Upper lobe of left lung (tissue), 6 donors: ENCODE data around the gene MAP1B. TPM values are rescaled to one million over a fixed set of nuclear protein-coding genes. Genes with fewer than 3 reads are reported as not detected.

ENCODE experiments used
- ATAC-seq, 2 donors: fragments of 200-7000 bp; cut with Tn5 transposase; one replicate each; pipeline ENCODE4 v1.9.1; 2022; ENCODE audit warnings: mild to moderate bottlenecking in 2 of 2, moderate library complexity in 2 of 2; ENCODE audit not compliant: low FRiP score in 2 of 2
- DNase-seq, 2 donors: peaks; one replicate each; pipeline ENCODE4 v3.0.0-alpha.2; 2019 to 2020
- H3K27ac ChIP-seq, 4 donors: fragments of 200-600 bp; sonication (generic); one replicate each; pipeline ENCODE4 v1.5.1; 2016 to 2019
- H3K27me3 ChIP-seq, 4 donors: fragments of 200-600 bp; sonication (generic); one replicate each; pipeline ENCODE4 v1.5.1; 2017 to 2019
- H3K36me3 ChIP-seq, 4 donors: fragments of 200-600 bp; sonication (generic); one replicate each; pipeline ENCODE4 v1.5.1; 2016 to 2019
- H3K4me1 ChIP-seq, 4 donors: fragments of 200-600 bp; sonication (generic); one replicate each; pipeline ENCODE4 v1.5.1; 2018 to 2019
- H3K4me3 ChIP-seq, 4 donors: fragments of 200-600 bp; sonication (generic); one replicate each; pipeline ENCODE4 v1.5.1; 2017 to 2019; ENCODE audit warnings: mild to moderate bottlenecking in 2 of 4, moderate library complexity in 1 of 4
- H3K9me3 ChIP-seq, 4 donors: fragments of 200-600 bp; sonication (generic); one replicate each; pipeline ENCODE4 v1.5.1; 2018 to 2019
- CTCF ChIP-seq, 6 experiments: fragments of 450-650 bp in 4 of 6; fragments of 200-600 bp in 2 of 6; sonication (generic) in 2 of 6; IDR thresholded peaks; one replicate each; pipeline ENCODE4 v1.5.1; 2016 to 2019; ENCODE audit warnings: antibody characterized with exemption in 6 of 6
- EP300 ChIP-seq, 4 donors: sonication (generic); formaldehyde crosslinking; IDR thresholded peaks; one replicate each; pipeline ENCODE4 v1.5.1; 2017; ENCODE audit warnings: antibody characterized with exemption in 4 of 4, control low read depth in 2 of 4
- POLR2A ChIP-seq, 4 donors: fragments of 450-650 bp; IDR thresholded peaks; one replicate each; pipeline ENCODE4 v1.5.1; 2016 to 2017; ENCODE audit warnings: antibody characterized with exemption in 4 of 4, mild to moderate bottlenecking in 2 of 4
- POLR2AphosphoS5 ChIP-seq, 2 donors: sonication (generic); formaldehyde crosslinking; IDR thresholded peaks; one replicate each; pipeline ENCODE4 v1.5.1; 2017; ENCODE audit warnings: antibody characterized with exemption in 2 of 2
- WGBS, 2 donors: methylation state at CpG; one replicate each; pipeline ENCODE4 v1.1.5; 2017 to 2018; 5-methylcytosine and 5-hydroxymethylcytosine counted together
- total RNA-seq, 6 donors: library from RNA; depleted of rRNA in 4 of 6; stranded (reverse); fragments of >200 nt in 4 of 6; gene quantifications; one replicate each; pipeline versions ENCODE4 v1.1.0 to v1.2.1, GENCODE V29; 2016 to 2021
- donor health status: DM: no; HTN: no; CAD: no; lungs with moderate emphysema.
- donor health status: DM: no; HTN: yes; CAD: no; lungs with severe emphysema.

Gene MAP1B
- total RNA-seq, 6 donors from 2014 or later = 21.6 to 59.4 (median 38.0) TPM

GRCh38 chr5:72208324-72208926 lies 101.2 kb downstream of the MAP1B start:
- WGBS, 2 donors = 88 to 90% methylated on average over 3 of the region's 3 CpGs
- no peaks in the 10 kb centered on the region for H3K27me3 ChIP-seq
- TF ChIP-seq EP300 (IDR thresholded peaks at IDR 0.05) = no peak
- no peak for TF ChIP-seq POLR2A (IDR thresholded peaks at IDR 0.05)
- no peak for TF ChIP-seq POLR2AphosphoS5 (IDR thresholded peaks at IDR 0.05)
- TF ChIP-seq CTCF (IDR thresholded peaks at IDR 0.05) = no peak
- no peak overlapping the region for H3K4me3 ChIP-seq
- H3K36me3 ChIP-seq = no peaks in the 10 kb centered on the region
- H3K4me1 ChIP-seq = peaks cover 0 to 4% (median 0%) of the 10 kb centered on the region in 4 donors
- DNase-seq (no peak), ATAC-seq (no peak)
- no peaks in the 10 kb centered on the region for H3K9me3 ChIP-seq
- no peak overlapping the region for H3K27ac ChIP-seq

DNA sequence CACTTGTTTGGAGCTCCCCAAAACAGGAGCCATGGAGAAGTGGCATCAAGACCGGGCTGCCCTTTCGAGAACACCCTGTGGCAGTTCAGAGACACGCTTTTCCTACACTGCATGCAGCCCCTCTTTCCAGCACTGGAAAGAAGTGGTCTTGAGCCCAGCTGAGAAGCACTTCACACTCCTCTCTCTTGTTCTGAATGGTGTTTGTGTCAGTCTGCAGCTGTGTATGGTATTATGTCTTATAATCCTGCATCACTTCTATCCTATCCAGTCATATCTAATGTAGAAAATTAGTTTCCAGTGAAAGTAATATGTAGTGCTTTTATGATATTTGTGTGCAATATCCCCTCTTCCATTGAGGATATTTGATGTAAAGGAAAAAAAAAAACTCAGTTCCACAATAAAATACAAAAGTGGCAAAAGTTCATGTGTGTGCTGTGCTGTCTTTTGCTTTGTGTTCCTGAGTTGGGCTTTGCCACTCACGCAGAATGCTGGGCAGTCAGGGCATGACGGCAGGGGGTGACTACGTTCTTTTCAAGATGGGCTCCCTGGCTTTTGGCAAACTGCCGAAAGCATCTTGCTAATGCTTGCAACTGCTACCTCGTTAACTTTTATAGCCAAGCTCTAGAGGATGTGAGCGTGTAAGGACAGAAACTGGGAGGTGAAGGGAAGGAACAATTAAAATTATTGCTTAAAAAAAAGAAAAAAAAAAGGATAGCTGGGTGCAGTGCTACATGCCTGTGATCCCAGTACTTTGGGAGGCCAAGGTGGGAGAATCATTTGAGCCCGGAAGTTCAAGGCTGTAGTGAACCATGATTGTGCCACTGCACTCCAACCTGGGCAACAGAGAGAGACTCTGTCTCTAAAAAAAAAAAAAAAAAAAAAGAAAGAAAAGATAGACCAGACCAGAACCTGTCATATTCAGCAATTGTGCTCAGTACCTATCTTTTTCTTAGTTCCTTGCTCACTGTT lies 102.2 kb downstream of the MAP1B start:
- 86 to 90% methylated on average over 10 of the region's 10 CpGs for WGBS, 2 donors
- no peaks in the 10 kb centered on the region for H3K9me3 ChIP-seq
- H3K4me3 ChIP-seq = no peak overlapping the region
- TF ChIP-seq EP300 (IDR thresholded peaks at IDR 0.05) (no peak), POLR2AphosphoS5 (IDR thresholded peaks at IDR 0.05) (no peak), POLR2A (IDR thresholded peaks at IDR 0.05) (no peak), CTCF (IDR thresholded peaks at IDR 0.05) (no peak)
- H3K4me1 ChIP-seq = peaks cover 0 to 4% (median 0%) of the 10 kb centered on the region in 4 donors
- no peak for DNase-seq
- H3K36me3 ChIP-seq = no peaks in the 10 kb centered on the region
- no peak for ATAC-seq
- H3K27ac ChIP-seq = no peak overlapping the region
- H3K27me3 ChIP-seq = no peaks in the 10 kb centered on the region

- ATAC-seq = peak in 1 of 2 donors; percentile 44
Measured at GRCh38 chr5:72210888-72211678, 103.8 kb downstream of the MAP1B start.

GRCh38 chr5:72212171-72212570 lies 104.9 kb downstream of the MAP1B start:
- DNase-seq (no peak), ATAC-seq (no peak)
- WGBS, 2 donors = 93 to 99% methylated on average over 2 of the region's 2 CpGs
- TF ChIP-seq EP300 (IDR thresholded peaks at IDR 0.05) = no peak
- no peak for TF ChIP-seq POLR2A (IDR thresholded peaks at IDR 0.05)
- TF ChIP-seq CTCF (IDR thresholded peaks at IDR 0.05) = no peak
- TF ChIP-seq POLR2AphosphoS5 (IDR thresholded peaks at IDR 0.05) = no peak
- no peak overlapping the region for H3K27ac ChIP-seq
- peaks cover 0 to 4% (median 0%) of the 10 kb centered on the region in 4 donors for H3K4me1 ChIP-seq
- no peaks in the 10 kb centered on the region for H3K27me3 ChIP-seq
- H3K36me3 ChIP-seq = no peaks in the 10 kb centered on the region
- no peak overlapping the region for H3K4me3 ChIP-seq
- no peaks in the 10 kb centered on the region for H3K9me3 ChIP-seq

More at GRCh38 chr5:72210888-72211678, 103.8 kb downstream of the MAP1B start:
- no peak for DNase-seq
- WGBS, 2 donors = 61 to 65% methylated on average over 6 of the region's 6 CpGs
- peaks cover 0 to 4% (median 0%) of the 10 kb centered on the region in 4 donors for H3K4me1 ChIP-seq
- no peak overlapping the region for H3K4me3 ChIP-seq
- H3K36me3 ChIP-seq = no peaks in the 10 kb centered on the region
- TF ChIP-seq CTCF (IDR thresholded peaks at IDR 0.05) = no peak
- TF ChIP-seq POLR2AphosphoS5 (IDR thresholded peaks at IDR 0.05) = no peak
- TF ChIP-seq EP300 (IDR thresholded peaks at IDR 0.05) = no peak
- TF ChIP-seq POLR2A (IDR thresholded peaks at IDR 0.05) = no peak
- H3K27ac ChIP-seq = peak overlapping the region in 3 of 4 donors; percentile 51 to 70 (median 55)
- no peaks in the 10 kb centered on the region for H3K9me3 ChIP-seq
- H3K27me3 ChIP-seq = no peaks in the 10 kb centered on the region
